ENCODE data around the gene MANSC4. TPM values are rescaled to one million over a fixed set of nuclear protein-coding genes. Genes with fewer than 3 reads are reported as not detected.

MANSC4 gene
- total and polyA plus RNA-seq, 10 of the 15 experiments (the other 5 are each of a cell fraction or from before 2014, with no cell fraction given): 0.18 to 0.21 (median 0.19) TPM; not detected in 7

GRCh38 chr12:27812502-27812901 lies 32.5 kb upstream of the MANSC4 start:
- CTCF ChIA-PET: interaction anchor here (1.5 kb wide), 1 partner anchor 80 kb away, joined by 3 read pairs; no protein-coding TSS in a partner anchor
- RAD21 ChIA-PET (ENCODE audit: unreplicated experiment): no interaction called here
- Histone ChIP-seq H3K9me3 (replicated peaks; ENCODE audit: control insufficient read depth, insufficient read depth, low read length) (no peaks in the 10 kb centered on the region; the same call in 2 of the 3 replicates), H3K9ac (ENCODE audit: control insufficient read depth, insufficient read depth, low read length) (no peak overlapping the region), H3K36me3 (ENCODE audit: control insufficient read depth in 2 of 2, insufficient read depth in 2 of 2, low read length in 1 of 2) (no peaks in the 10 kb centered on the region), H3K4me3 (no peak overlapping the region), H3K4me2 (ENCODE audit: control insufficient read depth, insufficient read depth) (no peak overlapping the region), H3K79me2 (ENCODE audit: control insufficient read depth, insufficient read depth, low read length) (no peaks in the 10 kb centered on the region), H4K20me1 (ENCODE audit: control insufficient read depth, insufficient read depth) (no peaks in the 10 kb centered on the region; the same call in 1 of the 2 replicates), H2AFZ (ENCODE audit: control insufficient read depth, low read depth, low read length) (no peak overlapping the region), H3K27ac (ENCODE audit: control insufficient read depth, insufficient read depth) (no peak overlapping the region), H3K27me3 (replicated peaks in 1 of 2; ENCODE audit: control insufficient read depth in 2 of 2, insufficient read depth in 2 of 2, low read length in 1 of 2) (0 out of 4 replicates have a peak, but pooled peaks cover 0 to 2% of the 10 kb centered on the region in 2 experiments), H3K4me1 (ENCODE audit: control insufficient read depth, insufficient read depth, low read length) (no peaks in the 10 kb centered on the region)
- intact Hi-C loops (cut with micrococcal nuclease; ENCODE audit: unreplicated experiment): no loop called here
- no peak for ATAC-seq
- in situ Hi-C loops (cut with MboI): no loop called here
- no peak for DNase-seq (ENCODE audit: low read depth, low spot score)
- TF ChIP-seq STAT3 (IDR thresholded peaks at IDR 0.05; ENCODE audit: low read depth, low read length) (no peak), TCF12 (IDR thresholded peaks at IDR 0.05; ENCODE audit: low read depth, low read length) (no peak), KLF5 (IDR thresholded peaks at IDR 0.05; ENCODE audit: partially characterized antibody) (no peak), YY1 (IDR thresholded peaks at IDR 0.05; ENCODE audit: low read depth, low read length) (no peak)
- TF ChIP-seq, protein P1, sequence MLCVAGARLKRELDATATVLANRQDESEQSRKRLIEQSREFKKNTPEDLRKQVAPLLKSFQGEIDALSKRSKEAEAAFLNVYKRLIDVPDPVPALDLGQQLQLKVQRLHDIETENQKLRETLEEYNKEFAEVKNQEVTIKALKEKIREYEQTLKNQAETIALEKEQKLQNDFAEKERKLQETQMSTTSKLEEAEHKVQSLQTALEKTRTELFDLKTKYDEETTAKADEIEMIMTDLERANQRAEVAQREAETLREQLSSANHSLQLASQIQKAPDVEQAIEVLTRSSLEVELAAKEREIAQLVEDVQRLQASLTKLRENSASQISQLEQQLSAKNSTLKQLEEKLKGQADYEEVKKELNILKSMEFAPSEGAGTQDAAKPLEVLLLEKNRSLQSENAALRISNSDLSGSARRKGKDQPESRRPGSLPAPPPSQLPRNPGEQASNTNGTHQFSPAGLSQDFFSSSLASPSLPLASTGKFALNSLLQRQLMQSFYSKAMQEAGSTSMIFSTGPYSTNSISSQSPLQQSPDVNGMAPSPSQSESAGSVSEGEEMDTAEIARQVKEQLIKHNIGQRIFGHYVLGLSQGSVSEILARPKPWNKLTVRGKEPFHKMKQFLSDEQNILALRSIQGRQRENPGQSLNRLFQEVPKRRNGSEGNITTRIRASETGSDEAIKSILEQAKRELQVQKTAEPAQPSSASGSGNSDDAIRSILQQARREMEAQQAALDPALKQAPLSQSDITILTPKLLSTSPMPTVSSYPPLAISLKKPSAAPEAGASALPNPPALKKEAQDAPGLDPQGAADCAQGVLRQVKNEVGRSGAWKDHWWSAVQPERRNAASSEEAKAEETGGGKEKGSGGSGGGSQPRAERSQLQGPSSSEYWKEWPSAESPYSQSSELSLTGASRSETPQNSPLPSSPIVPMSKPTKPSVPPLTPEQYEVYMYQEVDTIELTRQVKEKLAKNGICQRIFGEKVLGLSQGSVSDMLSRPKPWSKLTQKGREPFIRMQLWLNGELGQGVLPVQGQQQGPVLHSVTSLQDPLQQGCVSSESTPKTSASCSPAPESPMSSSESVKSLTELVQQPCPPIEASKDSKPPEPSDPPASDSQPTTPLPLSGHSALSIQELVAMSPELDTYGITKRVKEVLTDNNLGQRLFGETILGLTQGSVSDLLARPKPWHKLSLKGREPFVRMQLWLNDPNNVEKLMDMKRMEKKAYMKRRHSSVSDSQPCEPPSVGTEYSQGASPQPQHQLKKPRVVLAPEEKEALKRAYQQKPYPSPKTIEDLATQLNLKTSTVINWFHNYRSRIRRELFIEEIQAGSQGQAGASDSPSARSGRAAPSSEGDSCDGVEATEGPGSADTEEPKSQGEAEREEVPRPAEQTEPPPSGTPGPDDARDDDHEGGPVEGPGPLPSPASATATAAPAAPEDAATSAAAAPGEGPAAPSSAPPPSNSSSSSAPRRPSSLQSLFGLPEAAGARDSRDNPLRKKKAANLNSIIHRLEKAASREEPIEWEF (IDR thresholded peaks at IDR 0.05; ENCODE audit: insufficient replicate concordance, low read depth, low read length): no peak
- TF ChIP-seq, protein P2, sequence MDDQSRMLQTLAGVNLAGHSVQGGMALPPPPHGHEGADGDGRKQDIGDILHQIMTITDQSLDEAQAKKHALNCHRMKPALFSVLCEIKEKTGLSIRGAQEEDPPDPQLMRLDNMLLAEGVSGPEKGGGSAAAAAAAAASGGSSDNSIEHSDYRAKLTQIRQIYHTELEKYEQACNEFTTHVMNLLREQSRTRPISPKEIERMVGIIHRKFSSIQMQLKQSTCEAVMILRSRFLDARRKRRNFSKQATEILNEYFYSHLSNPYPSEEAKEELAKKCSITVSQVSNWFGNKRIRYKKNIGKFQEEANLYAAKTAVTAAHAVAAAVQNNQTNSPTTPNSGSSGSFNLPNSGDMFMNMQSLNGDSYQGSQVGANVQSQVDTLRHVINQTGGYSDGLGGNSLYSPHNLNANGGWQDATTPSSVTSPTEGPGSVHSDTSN (IDR thresholded peaks at IDR 0.05; ENCODE audit: insufficient replicate concordance, low read depth, low read length): no peak
- WGBS (ENCODE audit: insufficient coverage, insufficient replicate concordance, low lambda C conversion rate, missing lambda C conversion rate): 28% methylated on average over 6 of the region's 6 CpGs
- POLR2A ChIA-PET: no interaction called here
- SMC1A ChIA-PET (ENCODE audit: uncharacterized antibody, unreplicated experiment): interaction anchor here (2.3 kb wide), 1 partner anchor 88 kb away, joined by 5 read pairs; no protein-coding TSS in a partner anchor
- no TSS peak for BruUV-seq (replicated peaks)
- no peak for FAIRE-seq

Measured in GM12878 (cell line).